T47D (cell line): ENCODE data around the gene ACTBL2.
"Not testable (repeated sequence)": the region's sequence is repeated elsewhere in the genome, so short reads cannot be mapped to it uniquely, and the experiment has no call there.

Experiments
- DNase-seq, 2 experiments: peaks; one replicate each; pipeline versions ENCODE4 v3.0.0 to v3.0.0-alpha.2; 2011 to 2012; ENCODE audit warnings: low read depth in 1 of 2, low spot score in 1 of 2
- JUND ChIP-seq: IDR thresholded peaks from 2 replicates; pipeline ENCODE4 v1.6.1; 2012; ENCODE audit warnings: low read depth
- in situ Hi-C: cut with HindIII; loops from 2 replicates; pipeline ENCODE4 v1.10.0; 2016; ENCODE audit warnings: low sequenced_read_pairs, low pct_unique_long_range_greater_than_20kb

ACTBL2 gene

GRCh38 chr5:57491369-57491965, 8.9 kb upstream of the ACTBL2 start:
- TF ChIP-seq JUND: no peak
- DNase-seq: no peak
- in situ Hi-C loops: no loop called here

DNA sequence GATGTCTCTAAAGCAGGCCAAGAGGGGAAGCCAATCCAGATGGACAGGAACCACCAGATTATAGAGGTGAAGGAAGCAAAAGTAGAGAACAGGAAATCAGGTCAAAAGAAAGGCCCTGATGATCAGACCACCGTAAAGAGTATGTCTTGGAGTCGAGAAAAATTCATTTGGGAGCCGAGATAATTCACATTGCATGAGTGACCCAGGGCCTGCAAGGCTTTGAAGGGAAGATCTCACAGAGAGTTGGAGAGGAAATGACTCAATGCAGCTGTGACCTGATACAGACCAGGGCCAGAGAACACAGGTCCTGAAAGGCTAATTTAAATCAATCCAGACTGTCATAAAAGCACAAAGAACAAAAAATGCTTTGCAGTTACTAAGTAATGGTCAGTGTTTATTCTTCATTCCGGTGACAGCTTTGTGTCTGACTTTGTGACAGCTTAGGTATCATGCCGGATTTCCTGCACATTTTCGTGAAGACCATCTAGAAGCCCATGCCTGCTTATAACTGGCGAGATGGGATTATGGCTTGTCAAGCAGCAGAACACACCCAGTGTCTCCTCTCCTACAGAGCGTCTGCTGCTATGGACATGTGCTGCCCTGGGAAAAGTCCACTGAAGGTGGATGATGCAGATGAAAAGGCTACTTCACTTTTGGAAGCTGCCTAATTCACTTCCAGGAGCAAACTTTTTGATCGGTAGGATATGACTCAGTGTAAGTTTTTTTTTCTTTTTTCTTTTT, 5.8 kb upstream of the ACTBL2 start:
- in situ Hi-C loops: no loop called here
- no peak for DNase-seq
- no peak for TF ChIP-seq JUND

GRCh38 chr5:57486027-57486602, 3.5 kb upstream of the ACTBL2 start:
- in situ Hi-C loops: no loop called here
- DNase-seq: no peak
- no peak for TF ChIP-seq JUND

DNA sequence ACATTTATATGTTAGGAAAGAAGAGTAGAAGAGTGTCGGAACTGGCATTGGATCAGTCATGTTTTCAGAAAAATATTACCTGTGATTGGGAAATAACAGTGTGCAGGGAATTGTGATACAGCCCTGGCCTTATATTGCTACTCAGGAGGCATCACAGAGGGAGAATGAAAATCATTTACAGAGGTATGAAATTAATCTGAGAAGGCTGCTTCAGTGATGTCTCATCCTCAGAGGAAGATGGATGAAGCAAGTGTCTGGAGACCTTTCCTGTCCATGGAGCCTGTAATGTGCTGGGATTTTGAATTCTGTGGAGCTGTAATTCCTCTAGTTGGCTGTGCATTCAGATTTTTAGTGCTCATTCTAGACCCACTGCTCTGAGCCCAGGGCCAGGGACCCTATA, 3.8 kb downstream of the ACTBL2 start:
- no peak for DNase-seq
- TF ChIP-seq JUND: no peak
- in situ Hi-C loops: no loop called here

- no peak for TF ChIP-seq JUND
- in situ Hi-C loops: no loop called here
- no peak for DNase-seq
Observed at GRCh38 chr5:57476601-57477056, 6.0 kb downstream of the ACTBL2 start.

GRCh38 chr5:57470339-57470738, 12.3 kb downstream of the ACTBL2 start:
- in situ Hi-C loops: no loop called here
- TF ChIP-seq JUND: no peak
- DNase-seq: no peak

DNA sequence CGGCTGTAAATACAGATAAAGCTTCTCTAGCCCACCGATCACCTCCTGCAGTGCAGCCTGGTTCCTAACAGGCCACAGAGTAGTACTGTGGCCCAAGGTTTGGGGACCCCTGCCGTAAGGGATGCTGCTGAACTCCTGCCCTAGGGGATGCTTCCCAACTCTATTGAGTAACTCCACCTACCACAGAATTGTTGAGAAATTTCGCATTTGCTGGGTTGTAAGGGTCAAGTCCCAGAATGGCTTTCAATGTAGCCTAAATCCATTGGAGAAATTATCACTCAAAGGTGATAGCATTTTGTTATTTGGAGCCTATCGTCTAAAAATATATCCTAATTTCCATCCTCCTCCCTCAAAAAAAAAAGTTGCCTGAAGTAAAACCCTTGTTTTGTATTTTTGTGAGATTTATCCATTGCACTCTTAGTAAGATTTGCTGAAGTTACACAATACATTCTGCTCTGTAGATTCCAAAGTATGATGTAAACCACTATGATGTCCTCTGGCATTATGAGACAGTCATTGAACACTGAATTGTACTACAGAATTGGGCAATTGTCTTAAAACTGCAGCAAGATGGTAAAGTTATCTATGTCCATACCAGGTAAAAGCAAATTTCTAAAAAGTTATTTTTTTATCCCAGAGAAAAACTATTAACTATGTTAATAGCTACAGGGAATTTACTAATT, 14.0 kb downstream of the ACTBL2 start:
- DNase-seq: no peak

DNA sequence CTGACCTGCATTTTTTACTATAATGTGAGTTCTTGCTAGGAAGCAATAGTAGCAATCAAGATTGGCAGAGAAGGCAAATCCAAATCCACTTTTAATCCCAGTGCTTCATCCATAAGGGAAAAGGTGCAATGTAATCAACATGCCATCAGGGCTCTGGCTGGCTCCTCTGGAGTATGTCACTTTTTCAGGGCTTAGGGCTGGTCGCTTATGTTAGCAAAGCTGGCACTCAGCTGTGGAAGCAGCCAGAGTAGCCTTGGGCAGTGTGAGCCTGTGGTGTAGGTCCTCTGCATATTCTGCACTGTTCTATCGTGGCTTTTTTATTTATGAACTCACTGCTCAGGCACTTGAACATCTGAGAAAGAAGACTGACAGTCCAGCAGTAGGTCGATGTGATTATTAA, 16.1 kb downstream of the ACTBL2 start:
- TF ChIP-seq JUND: no peak
- peak in 1 of 2 experiments; percentile 27 for DNase-seq
- in situ Hi-C loops: no loop called here

More for the DNA sequence above, 14.0 kb downstream of the ACTBL2 start:
- no peak for TF ChIP-seq JUND
- in situ Hi-C loops: no loop called here

DNA sequence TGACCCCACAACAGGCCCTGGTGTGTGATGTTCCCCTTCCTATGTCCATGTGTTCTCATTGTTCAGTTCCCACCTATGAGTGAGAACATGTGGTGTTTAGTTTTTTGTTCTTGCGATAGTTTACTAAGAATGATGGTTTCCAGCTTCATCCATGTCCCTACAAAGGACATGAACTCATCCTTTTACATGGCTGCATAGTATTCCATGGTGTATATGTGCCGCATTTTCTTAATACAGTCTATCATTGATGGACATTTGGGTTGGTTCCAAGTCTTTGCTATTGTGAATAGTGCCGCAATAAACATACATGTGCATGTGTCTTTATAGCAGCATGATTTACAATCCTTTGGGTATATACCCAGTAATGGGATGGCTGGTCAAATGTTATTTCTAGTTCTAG, 22.6 kb downstream of the ACTBL2 start:
- DNase-seq, in situ Hi-C loops: not testable (repeated sequence)

DNA sequence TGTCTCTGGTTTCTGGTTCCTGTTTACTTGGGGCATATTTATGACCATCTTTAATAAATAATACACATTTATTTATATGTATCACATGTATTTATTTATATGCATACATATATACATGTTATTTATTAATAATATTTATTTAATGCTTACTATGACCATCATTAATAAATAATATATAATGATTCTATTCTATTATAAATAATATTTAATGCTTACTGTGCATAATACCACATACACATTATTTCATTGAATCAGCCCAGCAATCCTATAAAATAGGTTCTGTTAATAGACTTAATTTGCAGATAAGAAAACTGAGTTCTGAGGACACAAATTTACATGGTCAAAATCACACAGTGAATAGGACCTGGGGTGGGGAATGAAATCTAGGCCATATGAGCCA, 24.2 kb downstream of the ACTBL2 start:
- DNase-seq: no peak
- in situ Hi-C loops: no loop called here
- TF ChIP-seq JUND: no peak

- DNase-seq: no peak
- in situ Hi-C loops: no loop called here
- no peak for TF ChIP-seq JUND
Observed at GRCh38 chr5:57456531-57457135, 26.0 kb downstream of the ACTBL2 start.
